Gastroesophageal sphincter (tissue), 4 donors: ENCODE data around the gene VWA3B. TPM values are rescaled to one million over a fixed set of nuclear protein-coding genes. Genes with fewer than 3 reads are reported as not detected.
A peak's percentile ranks its signal among the peaks of the same experiment; 100 is the strongest.

Source experiments
- ATAC-seq: fragments of 150-250 bp; one replicate; pipeline ENCODE4 v1.9.1; 2016; ENCODE audit warnings: mild to moderate bottlenecking, moderate library complexity
- H3K27ac ChIP-seq, 4 donors: fragments of 200-600 bp; sonication (generic) in 3 of 4; 1 replicate in 3 of 4; 2 replicates in 1 of 4; pipeline ENCODE4 v1.5.1; 2016 to 2019
- H3K27me3 ChIP-seq: fragments of 200-600 bp; sonication (generic); one replicate; pipeline ENCODE4 v1.5.1; 2019
- H3K36me3 ChIP-seq, 2 donors: fragments of 200-600 bp; sonication (generic); one replicate each; pipeline ENCODE4 v1.5.1; 2019; ENCODE audit warnings: control low read depth in 1 of 2
- H3K4me1 ChIP-seq, 3 donors: fragments of 200-600 bp; sonication (generic); 1 replicate in 2 of 3; 2 replicates in 1 of 3; pipeline ENCODE4 v1.5.1; 2016 to 2019; ENCODE audit warnings: control low read depth in 2 of 3
- H3K4me3 ChIP-seq, 2 donors: fragments of 200-600 bp; sonication (generic); one replicate each; pipeline ENCODE4 v1.5.1; 2019; ENCODE audit warnings: mild to moderate bottlenecking in 1 of 2, moderate library complexity in 1 of 2
- H3K9me3 ChIP-seq, 3 donors: fragments of 200-600 bp; sonication (generic); one replicate each; pipeline ENCODE4 v1.5.1; 2017 to 2019; ENCODE audit warnings: control low read depth in 2 of 3
- EP300 ChIP-seq: sonication (generic); formaldehyde crosslinking; IDR thresholded peaks from one replicate; pipeline ENCODE4 v1.6.1; 2017; ENCODE audit warnings: antibody characterized with exemption, mild to moderate bottlenecking
- POLR2A ChIP-seq, 2 donors: fragments of 450-650 bp; IDR thresholded peaks; one replicate each; pipeline ENCODE4 v1.6.1; 2017; ENCODE audit warnings: antibody characterized with exemption in 2 of 2, mild to moderate bottlenecking in 2 of 2, moderate library complexity in 1 of 2
- POLR2AphosphoS5 ChIP-seq: sonication (generic); formaldehyde crosslinking; IDR thresholded peaks from one replicate; pipeline ENCODE4 v1.6.1; 2017; ENCODE audit warnings: antibody characterized with exemption
- WGBS, 2 donors: methylation state at CpG; one replicate each; pipeline ENCODE4 v1.1.5; 2018; ENCODE audit warnings: low coverage in 1 of 2; 5-methylcytosine and 5-hydroxymethylcytosine counted together
- total RNA-seq, 4 donors: library from RNA; depleted of rRNA; stranded (reverse); fragments of >200 nt; gene quantifications; one replicate each; pipeline ENCODE4 v1.1.0, GENCODE V29; 2016
- TF ChIP-seq, protein P1 (sequence below), 4 experiments: fragments of 200-600 bp in 2 of 4; fragments of 450-650 bp in 2 of 4; sonication (generic) in 1 of 4; IDR thresholded peaks; one replicate each; pipeline ENCODE4 v1.5.1; 2017 to 2019; ENCODE audit warnings: antibody characterized with exemption in 4 of 4, mild to moderate bottlenecking in 2 of 4, moderate library complexity in 2 of 4

VWA3B gene
- total RNA-seq, 4 donors from 2014 or later, result not detected

GRCh38 chr2:98118852-98119251 is 31.9 kb downstream of the VWA3B start:
- 42 to 59% methylated on average over 2 of the region's 2 CpGs for WGBS, 2 donors
- Histone ChIP-seq H3K4me1 (no peaks in the 10 kb centered on the region), H3K27ac (no peak overlapping the region), H3K9me3 (no peaks in the 10 kb centered on the region), H3K36me3 (no peaks in the 10 kb centered on the region), H3K4me3 (no peak overlapping the region), H3K27me3 (no peaks in the 10 kb centered on the region)
- no peak for ATAC-seq
- TF ChIP-seq EP300 (no peak), POLR2AphosphoS5 (no peak), POLR2A (IDR thresholded peaks at IDR 0.05) (no peak)
- TF ChIP-seq, protein P1, sequence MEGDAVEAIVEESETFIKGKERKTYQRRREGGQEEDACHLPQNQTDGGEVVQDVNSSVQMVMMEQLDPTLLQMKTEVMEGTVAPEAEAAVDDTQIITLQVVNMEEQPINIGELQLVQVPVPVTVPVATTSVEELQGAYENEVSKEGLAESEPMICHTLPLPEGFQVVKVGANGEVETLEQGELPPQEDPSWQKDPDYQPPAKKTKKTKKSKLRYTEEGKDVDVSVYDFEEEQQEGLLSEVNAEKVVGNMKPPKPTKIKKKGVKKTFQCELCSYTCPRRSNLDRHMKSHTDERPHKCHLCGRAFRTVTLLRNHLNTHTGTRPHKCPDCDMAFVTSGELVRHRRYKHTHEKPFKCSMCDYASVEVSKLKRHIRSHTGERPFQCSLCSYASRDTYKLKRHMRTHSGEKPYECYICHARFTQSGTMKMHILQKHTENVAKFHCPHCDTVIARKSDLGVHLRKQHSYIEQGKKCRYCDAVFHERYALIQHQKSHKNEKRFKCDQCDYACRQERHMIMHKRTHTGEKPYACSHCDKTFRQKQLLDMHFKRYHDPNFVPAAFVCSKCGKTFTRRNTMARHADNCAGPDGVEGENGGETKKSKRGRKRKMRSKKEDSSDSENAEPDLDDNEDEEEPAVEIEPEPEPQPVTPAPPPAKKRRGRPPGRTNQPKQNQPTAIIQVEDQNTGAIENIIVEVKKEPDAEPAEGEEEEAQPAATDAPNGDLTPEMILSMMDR (IDR thresholded peaks at IDR 0.05), result no peak

DNA sequence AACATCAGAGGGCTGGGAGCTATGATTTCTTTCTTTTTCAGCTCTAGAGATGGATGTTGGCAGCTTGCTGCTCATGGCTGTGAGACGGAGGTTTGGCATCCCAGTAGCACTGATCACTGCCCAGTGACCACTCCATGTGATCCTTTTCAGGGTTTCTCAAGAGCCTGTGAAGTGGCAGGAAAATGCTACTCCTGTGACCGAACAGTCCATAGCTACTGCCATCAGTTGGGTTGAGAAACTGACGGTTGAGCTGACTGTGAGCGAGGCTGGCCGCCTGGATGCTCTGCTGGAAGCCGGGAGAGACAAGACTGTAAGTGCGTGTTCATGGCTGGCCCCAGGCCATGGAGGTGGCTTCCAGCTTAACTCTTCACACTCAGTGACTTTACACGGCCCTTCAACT is 34.2 kb downstream of the VWA3B start:
- Histone ChIP-seq H3K4me3 (no peak overlapping the region), H3K36me3 (no peaks in the 10 kb centered on the region), H3K4me1 (peaks cover 0 to 6% (median 0%) of the 10 kb centered on the region in 3 donors), H3K27ac (no peak overlapping the region), H3K27me3 (no peaks in the 10 kb centered on the region), H3K9me3 (no peaks in the 10 kb centered on the region)
- TF ChIP-seq POLR2A (IDR thresholded peaks at IDR 0.05) (no peak), EP300 (no peak), POLR2AphosphoS5 (no peak)
- TF ChIP-seq, protein P1 (IDR thresholded peaks at IDR 0.05), result no peak
- WGBS, 2 donors, result 67 to 77% methylated on average over 2 to 7 of the region's 8 CpGs
- no peak for ATAC-seq

DNA sequence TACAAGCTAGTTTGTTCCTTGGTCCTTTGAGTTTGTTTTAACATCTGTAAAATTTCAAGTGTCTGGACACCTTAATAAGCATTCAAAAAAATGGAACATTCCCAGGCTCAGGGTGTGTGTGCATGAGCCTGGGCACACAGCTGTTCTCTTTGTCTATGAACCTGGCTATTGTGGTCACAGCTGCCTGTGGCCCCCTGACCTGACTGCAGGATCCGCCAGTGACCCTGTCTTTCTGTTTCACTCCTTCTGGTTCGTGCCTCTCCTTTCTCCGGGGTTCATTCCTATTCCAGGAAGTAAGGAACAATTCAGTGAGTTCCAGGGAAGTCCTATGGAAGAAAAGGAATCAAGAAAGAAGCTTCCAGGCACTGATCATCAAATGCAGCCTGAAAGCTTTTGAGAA is 35.6 kb downstream of the VWA3B start:
- H3K9me3 ChIP-seq, result no peaks in the 10 kb centered on the region
- no peaks in the 10 kb centered on the region for H3K36me3 ChIP-seq
- ATAC-seq, result no peak
- peaks cover 0 to 11% (median 0%) of the 10 kb centered on the region in 3 donors for H3K4me1 ChIP-seq
- no peak for TF ChIP-seq POLR2AphosphoS5
- TF ChIP-seq, protein P1 (IDR thresholded peaks at IDR 0.05), result no peak
- H3K27ac ChIP-seq, result no peak overlapping the region
- H3K27me3 ChIP-seq, result no peaks in the 10 kb centered on the region
- WGBS, 2 donors, result 41 to 73% methylated on average over 3 of the region's 3 CpGs
- H3K4me3 ChIP-seq, result no peak overlapping the region

GRCh38 chr2:98123286-98123685 is 36.3 kb downstream of the VWA3B start:
- H3K36me3 ChIP-seq, result no peaks in the 10 kb centered on the region
- no peak overlapping the region for H3K4me3 ChIP-seq
- H3K9me3 ChIP-seq, result no peaks in the 10 kb centered on the region
- 51 to 88% methylated on average over 4 to 5 of the region's 8 CpGs for WGBS, 2 donors
- no peak overlapping the region for H3K27ac ChIP-seq
- H3K4me1 ChIP-seq, result peaks cover 0 to 11% (median 0%) of the 10 kb centered on the region in 3 donors
- H3K27me3 ChIP-seq, result no peaks in the 10 kb centered on the region
- TF ChIP-seq POLR2A (IDR thresholded peaks at IDR 0.05) (no peak), POLR2AphosphoS5 (no peak), EP300 (no peak)
- TF ChIP-seq, protein P1 (IDR thresholded peaks at IDR 0.05), result no peak
- ATAC-seq, result no peak

DNA sequence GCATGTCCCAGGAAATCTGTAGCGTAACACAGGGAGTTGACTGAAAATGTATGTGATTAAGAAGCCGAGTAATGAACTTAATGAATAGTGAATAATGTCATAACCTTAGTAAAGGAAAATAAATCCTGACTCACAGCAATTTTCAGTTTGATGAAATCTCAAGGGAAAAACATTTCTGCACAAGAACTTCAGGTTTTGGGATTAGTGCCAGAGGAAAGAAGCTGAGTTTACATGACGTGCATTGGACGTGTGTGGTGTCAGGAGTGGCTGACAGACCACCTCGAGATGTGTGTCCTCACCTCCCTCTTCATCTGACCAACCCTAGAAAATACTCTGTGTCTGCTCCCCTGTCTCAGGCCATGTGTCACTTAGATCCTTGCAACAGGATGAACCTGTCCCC is 39.1 kb downstream of the VWA3B start:
- Histone ChIP-seq H3K4me1 (peaks cover 0 to 11% (median 0%) of the 10 kb centered on the region in 3 donors), H3K4me3 (no peak overlapping the region), H3K9me3 (no peaks in the 10 kb centered on the region), H3K27ac (peak overlapping the region in 2 of 4 donors; percentile 26 to 48), H3K27me3 (no peaks in the 10 kb centered on the region), H3K36me3 (no peaks in the 10 kb centered on the region)
- 10 to 51% methylated on average over 3 to 4 of the region's 5 CpGs for WGBS, 2 donors
- ATAC-seq, result peak; percentile 50
- TF ChIP-seq POLR2AphosphoS5 (no peak), EP300 (no peak), POLR2A (IDR thresholded peaks at IDR 0.05) (no peak)
- TF ChIP-seq, protein P1 (IDR thresholded peaks at IDR 0.05), result no peak
